Measurements from ENCODE around the gene SLC2A14. TPM values are rescaled to one million over a fixed set of nuclear protein-coding genes. Genes with fewer than 3 reads are reported as not detected.
"Not testable (repeated sequence)": the region's sequence is repeated elsewhere in the genome, so short reads cannot be mapped to it uniquely, and the experiment has no call there.

Gene SLC2A14
- total and polyA plus RNA-seq, 12 donors = 0.22 to 0.95 (median 0.39) TPM; not detected in 9

DNA sequence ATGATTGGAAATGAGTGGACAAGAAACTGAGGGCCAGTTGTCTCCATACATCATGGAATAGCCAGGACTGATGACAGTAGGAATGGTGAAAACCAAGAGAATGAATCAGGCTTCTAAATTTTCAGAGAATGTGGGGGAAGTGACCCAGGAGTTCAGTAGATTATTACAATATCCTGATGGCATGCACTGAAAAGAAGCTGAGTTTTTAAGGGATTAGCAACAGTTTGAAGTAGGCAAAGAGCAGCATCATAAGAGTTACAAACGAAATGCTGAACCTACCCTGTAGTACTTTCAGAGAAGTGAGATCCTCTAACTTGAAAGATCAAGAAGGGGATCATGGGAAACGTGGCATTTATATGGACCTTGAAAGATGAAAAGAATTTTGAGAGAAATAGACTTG is 13.2 kb downstream of the SLC2A14 start:
- Histone ChIP-seq H3K27ac (no peak overlapping the region), H3K4me3 (no peak overlapping the region), H3K27me3 (peaks cover 0 to 38% (median 11%) of the 10 kb centered on the region in 7 donors), H3K36me3 (no peaks in the 10 kb centered on the region), H3K9me3 (no peaks in the 10 kb centered on the region), H3K4me1 (peaks cover 0 to 14% (median 3%) of the 10 kb centered on the region in 9 donors)
- 25 to 31% methylated on average over 2 of the region's 2 CpGs for WGBS, 2 donors
- intact Hi-C loops (cut with DNase I) = loop anchor here in 3 of 10 donors (2.0 to 10.0 kb wide), 3 partner anchors 75 to 135 kb away; partner anchors contain the start of gene SLC2A3 (in 1 of the 3)
- no peak for TF ChIP-seq CTCF (IDR thresholded peaks at IDR 0.05)
- ATAC-seq = no peak
- no peak for DNase-seq

DNA sequence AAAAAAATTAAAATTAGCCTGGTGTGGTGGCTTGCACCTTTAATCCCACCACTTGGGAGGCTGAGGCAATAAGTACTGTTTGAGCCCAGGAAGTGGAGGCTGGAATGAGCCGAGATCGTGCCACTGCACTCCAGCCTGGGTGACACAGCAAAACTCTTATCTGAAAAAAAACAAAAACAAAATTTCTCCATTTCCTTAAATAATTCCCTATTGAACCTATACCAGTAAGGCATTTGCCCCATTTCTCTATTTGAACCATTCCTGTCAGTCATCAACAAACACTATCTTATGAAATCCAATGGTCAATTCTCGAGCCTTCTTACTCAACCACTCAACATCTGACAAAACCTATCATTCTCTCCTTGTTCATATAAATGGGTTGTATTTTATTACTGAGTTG is 14.7 kb downstream of the SLC2A14 start:
- H3K27me3 ChIP-seq = peaks cover 0 to 46% (median 11%) of the 10 kb centered on the region in 7 donors
- H3K36me3 ChIP-seq = no peaks in the 10 kb centered on the region
- intact Hi-C loops (cut with DNase I) = loop anchor here in 3 of 10 donors (2.0 to 10.0 kb wide), 3 partner anchors 77 to 137 kb away; partner anchors contain the start of gene SLC2A3 (in 1 of the 3)
- no peak for DNase-seq
- no peak for TF ChIP-seq CTCF (IDR thresholded peaks at IDR 0.05)
- peaks cover 0 to 14% (median 3%) of the 10 kb centered on the region in 9 donors for H3K4me1 ChIP-seq
- 65 to 67% methylated on average over 3 of the region's 3 CpGs for WGBS, 2 donors
- H3K27ac ChIP-seq = no peak overlapping the region
- no peak for ATAC-seq
- H3K4me3 ChIP-seq = no peak overlapping the region
- H3K9me3 ChIP-seq = no peaks in the 10 kb centered on the region

GRCh38 chr12:7856516-7856915 is 16.2 kb downstream of the SLC2A14 start:
- no peak overlapping the region for H3K27ac ChIP-seq
- H3K27me3 ChIP-seq = peaks cover 0 to 56% (median 13%) of the 10 kb centered on the region in 7 donors
- intact Hi-C loops (cut with DNase I) = loop anchor here in 2 of 10 donors (5.0 to 10.0 kb wide), 2 partner anchors 78 to 136 kb away; partner anchors contain the start of gene SLC2A3 (in 1 of the 2)
- TF ChIP-seq CTCF (IDR thresholded peaks at IDR 0.05) = no peak
- H3K4me3 ChIP-seq = no peak overlapping the region
- H3K36me3 ChIP-seq = no peaks in the 10 kb centered on the region
- ATAC-seq = no peak
- H3K4me1 ChIP-seq = peaks cover 0 to 14% (median 3%) of the 10 kb centered on the region in 9 donors
- DNase-seq = no peak
- H3K9me3 ChIP-seq = no peaks in the 10 kb centered on the region
- WGBS, 2 donors = 80 to 86% methylated on average over 6 of the region's 6 CpGs

GRCh38 chr12:7853557-7853956 is 19.2 kb downstream of the SLC2A14 start:
- Histone ChIP-seq H3K4me3 (no peak overlapping the region), H3K36me3 (no peaks in the 10 kb centered on the region), H3K27ac (no peak overlapping the region), H3K4me1 (no peaks in the 10 kb centered on the region), H3K9me3 (no peaks in the 10 kb centered on the region), H3K27me3 (peaks cover 0 to 76% (median 28%) of the 10 kb centered on the region in 7 donors)
- DNase-seq = no peak
- intact Hi-C loops (cut with DNase I) = loop anchor here in 1 of 10 donors (10.0 kb wide), 1 partner anchor 81 kb away; the partner anchor contains the start of gene SLC2A3
- 62 to 68% methylated on average over 2 of the region's 2 CpGs for WGBS, 2 donors
- no peak for ATAC-seq
- no peak for TF ChIP-seq CTCF (IDR thresholded peaks at IDR 0.05)

GRCh38 chr12:7851622-7852081 is 21.1 kb downstream of the SLC2A14 start:
- intact Hi-C loops (cut with DNase I) = loop anchor here in 1 of 10 donors (10.0 kb wide), 1 partner anchor 83 kb away; the partner anchor contains the start of gene SLC2A3
- H3K4me1 ChIP-seq, H3K27ac ChIP-seq, DNase-seq, H3K36me3 ChIP-seq, H3K9me3 ChIP-seq, ATAC-seq, H3K4me3 ChIP-seq: not testable (repeated sequence)
- peaks cover 0 to 59% (median 24%) of the 10 kb centered on the region in 7 donors for H3K27me3 ChIP-seq
- 33 to 50% methylated on average over 3 of the region's 3 CpGs for WGBS, 2 donors

DNA sequence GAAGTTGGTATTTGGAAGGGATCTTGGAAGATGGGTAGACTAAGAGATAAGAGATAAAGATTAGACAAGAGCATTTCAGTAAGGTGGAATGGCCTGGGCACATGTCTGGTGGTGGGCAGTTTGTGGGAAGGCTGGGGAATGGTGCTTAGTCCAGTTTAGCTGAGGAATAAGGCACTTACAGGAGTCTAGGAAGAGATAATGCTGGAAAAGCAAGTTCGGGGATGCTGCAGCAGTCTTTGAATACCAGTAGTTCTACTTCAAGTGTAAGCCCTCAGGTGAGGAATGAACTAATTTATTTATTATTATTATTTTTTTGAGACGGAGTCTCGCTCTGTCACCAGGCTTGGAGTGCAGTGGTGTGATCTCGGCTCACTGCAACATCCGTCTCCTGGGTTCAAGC is 22.6 kb downstream of the SLC2A14 start:
- ATAC-seq, H3K4me3 ChIP-seq, H3K36me3 ChIP-seq, H3K9me3 ChIP-seq, H3K27ac ChIP-seq, H3K4me1 ChIP-seq, DNase-seq: not testable (repeated sequence)
- 92 to 96% methylated on average over 5 of the region's 5 CpGs for WGBS, 2 donors
- intact Hi-C loops (cut with DNase I) = loop anchor here in 1 of 10 donors (10.0 kb wide), 1 partner anchor 85 kb away; the partner anchor contains the start of gene SLC2A3
- peaks cover 0 to 54% (median 24%) of the 10 kb centered on the region in 7 donors for H3K27me3 ChIP-seq

GRCh38 chr12:7848098-7848422 is 24.7 kb downstream of the SLC2A14 start:
- H3K9me3 ChIP-seq; ATAC-seq; intact Hi-C loops (cut with DNase I); H3K4me1 ChIP-seq; DNase-seq; H3K4me3 ChIP-seq; H3K36me3 ChIP-seq; H3K27ac ChIP-seq: not testable (repeated sequence)
- 23 to 28% methylated on average over 2 of the region's 2 CpGs for WGBS, 2 donors
- H3K27me3 ChIP-seq = peaks cover 0 to 55% (median 24%) of the 10 kb centered on the region in 7 donors

All from heart right ventricle (tissue), 16 donors.